GM20431 (cell line): ENCODE results near the gene SUN1.
"Not testable (repeated sequence)": the region's sequence is repeated elsewhere in the genome, so short reads cannot be mapped to it uniquely, and the experiment has no call there.

ENCODE experiments used
- in situ Hi-C: fragments of 300-500 bp; cut with MseI, MboI; formaldehyde crosslinking; loops from one replicate; pipeline ENCODE4 v1.15.0; 2020; ENCODE audit warnings: low sequenced_read_pairs; ENCODE audit not compliant: unreplicated experiment

SUN1 gene

GRCh38 chr7:913736-914520 lies 81.7 kb downstream of the SUN1 start:
- in situ Hi-C loops, result no loop called here

DNA sequence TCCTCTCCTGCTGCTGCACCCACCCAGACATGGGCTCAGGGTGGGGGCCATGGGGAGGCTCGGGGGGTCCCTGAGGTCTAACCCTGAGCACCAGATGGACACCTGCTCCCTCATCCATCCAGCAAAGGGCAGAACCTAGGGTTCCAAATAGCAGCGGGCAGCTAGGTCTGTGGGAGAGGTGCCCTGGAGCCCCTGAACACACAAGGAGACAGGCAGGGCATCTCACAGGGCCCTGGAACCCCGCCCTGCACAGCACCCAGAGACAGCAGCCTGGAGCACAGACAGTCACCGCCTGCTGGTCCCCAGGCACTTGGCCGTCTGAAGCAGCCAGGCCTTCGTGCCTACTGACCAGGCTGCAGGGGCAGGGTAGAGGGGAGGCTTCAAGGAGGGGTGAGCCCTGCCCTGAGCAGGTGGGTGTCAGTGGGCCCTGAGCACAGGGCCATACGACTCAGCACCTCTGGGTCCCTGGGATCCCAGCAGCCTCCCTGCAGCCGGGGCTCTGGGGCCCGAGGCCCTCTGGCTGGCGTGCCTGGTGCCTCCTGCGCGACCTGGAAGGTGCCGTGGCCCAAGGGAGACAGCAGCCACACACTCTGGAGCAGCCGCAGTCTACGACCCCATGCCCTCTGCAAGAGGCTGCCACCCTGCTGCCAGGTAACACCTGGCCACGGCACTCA lies 82.4 kb downstream of the SUN1 start:
- in situ Hi-C loops, result no loop called here

GRCh38 chr7:915291-916218 lies 83.3 kb downstream of the SUN1 start:
- in situ Hi-C loops, result no loop called here

DNA sequence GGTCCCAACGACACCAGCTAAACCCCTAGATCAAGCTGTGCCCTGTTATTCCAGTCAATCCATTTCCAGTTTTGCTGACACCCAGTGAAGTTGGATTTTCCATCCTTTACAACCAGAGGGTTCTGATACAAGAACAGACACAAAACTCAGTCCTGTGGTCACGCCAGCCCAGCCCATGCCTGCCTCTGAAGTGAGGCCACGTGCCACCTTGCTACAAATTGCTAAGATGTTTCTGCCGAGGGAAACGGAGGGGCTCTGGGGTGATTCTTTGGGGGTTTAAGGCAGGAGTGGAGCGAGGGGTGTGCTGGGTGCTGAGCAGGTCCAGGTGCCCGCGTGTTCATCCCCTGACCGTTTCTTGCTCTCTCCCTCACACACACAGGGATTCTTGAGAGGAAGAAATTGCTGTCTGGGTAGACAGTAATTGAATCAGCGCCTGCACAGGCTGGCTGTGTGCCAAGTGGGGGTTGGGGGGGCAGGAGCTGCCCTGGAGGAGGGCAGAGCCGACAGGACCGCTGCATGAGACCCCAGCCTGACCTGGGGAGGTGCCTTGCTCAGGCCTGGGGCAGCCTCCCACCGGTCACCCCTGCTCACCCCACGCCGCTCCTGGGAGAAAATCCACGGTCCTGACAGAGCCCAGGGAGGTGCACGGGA lies 84.1 kb downstream of the SUN1 start:
- in situ Hi-C loops, result no loop called here

- in situ Hi-C loops, result no loop called here
These were observed 85.2 kb downstream of the SUN1 start for GRCh38 chr7:917255-918117.

- in situ Hi-C loops, result no loop called here
These were observed 85.8 kb downstream of the SUN1 start for GRCh38 chr7:918118-918425.

- in situ Hi-C loops, result no loop called here
These were observed 86.3 kb downstream of the SUN1 start for GRCh38 chr7:918441-919113.

DNA sequence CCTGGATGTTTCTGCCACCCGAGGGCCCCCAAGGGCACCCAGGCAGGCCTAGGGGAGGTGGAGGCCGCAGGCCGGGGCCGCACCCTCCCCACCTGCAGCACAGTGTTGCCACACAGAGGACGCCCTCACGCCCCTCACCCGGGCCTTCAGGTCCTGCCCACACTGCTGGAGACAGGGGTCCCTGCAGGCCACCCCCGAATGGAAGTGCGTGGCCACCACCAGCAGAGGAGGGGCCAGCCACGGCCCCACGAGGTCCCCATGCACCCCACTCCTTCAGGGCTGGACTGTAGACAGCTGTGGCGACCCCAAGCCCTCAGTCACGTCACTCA lies 86.8 kb downstream of the SUN1 start:
- in situ Hi-C loops, result no loop called here

- in situ Hi-C loops, result no loop called here
These were observed 87.7 kb downstream of the SUN1 start for GRCh38 chr7:919924-920341.

DNA sequence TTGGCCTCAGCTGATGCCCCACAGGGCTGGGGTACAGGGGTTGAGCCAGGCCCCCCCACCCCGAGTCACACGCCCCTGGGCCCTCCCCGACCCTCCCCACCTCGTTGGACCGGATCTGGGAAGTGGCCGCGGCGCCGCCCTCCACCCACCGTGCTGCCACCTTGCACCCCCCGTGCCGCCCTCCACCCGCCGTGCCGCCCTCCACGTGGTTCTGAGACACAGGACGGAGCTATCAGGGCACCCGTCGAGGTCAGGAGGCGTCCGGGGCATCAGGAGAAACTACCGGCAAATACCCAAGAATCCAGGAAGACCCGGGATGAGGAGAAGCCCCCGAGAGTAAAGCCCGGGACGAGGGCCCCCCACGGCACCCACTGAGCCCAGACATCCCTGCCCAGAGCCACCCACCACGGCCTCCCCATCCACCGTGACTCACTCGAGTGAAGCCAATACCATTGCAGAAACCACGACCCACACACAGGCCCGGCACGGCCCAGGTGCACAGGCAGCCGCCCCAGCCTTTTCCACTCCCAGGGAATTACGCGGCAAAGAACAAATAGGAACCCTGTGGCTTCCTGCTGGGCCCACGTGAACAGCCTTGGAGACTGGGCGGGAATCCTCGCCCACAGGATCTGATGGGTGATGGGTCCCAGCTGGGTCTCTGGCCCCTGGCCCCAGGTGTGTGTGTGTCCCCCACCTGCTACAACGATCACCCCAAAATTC lies 88.2 kb downstream of the SUN1 start:
- in situ Hi-C loops, result no loop called here

- in situ Hi-C loops, result no loop called here
These were observed 88.8 kb downstream of the SUN1 start for GRCh38 chr7:921071-921461.

- in situ Hi-C loops, result no loop called here
These were observed 89.5 kb downstream of the SUN1 start for GRCh38 chr7:921581-922333.

DNA sequence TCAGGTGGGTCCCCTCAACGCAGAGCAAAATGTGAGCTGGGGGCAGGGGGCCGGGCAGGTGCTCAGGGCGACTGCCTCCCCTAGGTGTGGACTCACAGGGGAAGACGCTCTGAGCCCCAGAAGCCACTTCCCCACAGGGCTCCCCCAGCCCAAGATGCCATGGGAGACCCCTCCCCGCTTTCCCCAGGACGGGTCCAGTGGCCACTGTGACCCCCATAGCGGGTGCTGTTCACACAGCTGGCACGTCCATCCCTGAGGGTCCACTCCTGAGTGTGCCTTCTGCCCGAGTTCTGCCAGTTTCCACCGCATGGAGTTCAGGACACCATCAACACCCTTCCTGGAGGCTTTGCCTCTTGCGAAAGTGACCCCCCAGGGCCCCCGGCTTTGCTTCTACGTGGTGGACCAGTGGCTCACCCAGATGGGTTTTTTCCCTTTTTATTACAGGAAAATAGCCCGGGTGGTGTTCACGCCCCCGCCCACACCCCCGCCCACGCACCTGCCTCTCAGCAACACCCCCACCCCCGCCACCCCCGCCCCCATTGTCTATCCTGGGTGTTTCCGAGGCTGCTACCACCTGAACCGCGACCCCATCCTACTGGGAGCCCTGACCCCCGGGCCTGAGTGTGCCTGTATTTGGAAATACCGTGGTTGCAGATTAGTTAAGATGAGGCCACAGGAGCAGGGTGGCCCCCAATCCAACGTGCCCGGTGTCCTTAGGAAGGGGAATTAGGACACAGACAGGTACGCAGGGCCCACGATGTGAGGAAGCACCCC lies 90.2 kb downstream of the SUN1 start:
- in situ Hi-C loops, result no loop called here

DNA sequence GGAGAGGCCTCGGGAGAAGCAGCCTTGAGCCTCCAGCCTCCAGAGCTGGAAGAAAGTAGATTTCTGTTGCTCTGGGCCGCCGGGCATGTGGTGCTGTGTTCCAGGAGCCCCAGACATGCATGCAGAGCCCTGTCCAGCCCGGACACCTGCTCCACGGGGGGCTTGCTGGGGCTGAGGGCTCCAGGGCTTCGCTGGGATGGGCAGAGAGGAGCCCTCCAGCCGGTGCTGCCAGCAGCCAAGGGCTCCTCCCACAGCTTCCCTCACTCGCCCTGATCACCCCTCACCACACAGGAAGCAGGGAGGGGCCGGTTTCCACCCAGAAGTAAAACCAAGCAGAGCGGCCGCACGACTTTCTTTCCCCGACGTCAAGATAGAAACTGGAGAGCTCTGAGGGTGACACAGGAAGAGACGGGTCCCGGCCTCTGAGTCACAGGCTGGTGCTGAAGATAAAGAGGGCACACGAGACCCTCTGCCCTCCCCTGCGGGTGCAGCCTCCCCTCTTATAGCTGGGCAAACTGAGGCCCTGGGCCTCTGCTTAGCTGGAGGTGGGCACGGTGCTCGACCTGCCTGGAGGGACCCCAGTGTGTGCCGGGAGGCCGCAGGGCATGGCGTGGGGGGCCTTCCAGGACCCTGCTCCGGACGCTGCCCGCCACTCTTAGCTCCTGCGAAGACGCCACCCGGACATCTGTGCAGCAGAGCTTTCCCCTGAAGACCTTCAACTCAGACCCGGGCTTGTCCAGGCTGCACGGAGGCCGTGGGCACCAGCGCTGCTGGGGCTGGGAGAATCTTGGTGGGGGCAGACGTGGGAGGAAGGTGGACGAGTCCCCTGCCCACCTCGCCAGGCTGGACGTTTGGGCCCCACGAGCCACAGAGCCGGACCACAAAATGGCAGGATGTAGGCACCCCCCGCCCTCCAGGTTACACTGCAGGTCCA lies 91.1 kb downstream of the SUN1 start:
- in situ Hi-C loops, result no loop called here

GRCh38 chr7:924042-924441 lies 91.8 kb downstream of the SUN1 start:
- in situ Hi-C loops, result not testable (repeated sequence)
